NCI-H2107 treated with DMSO at 0.1 percent for 48 hours (cell line): ENCODE results near the gene HFE.

Source experiments
- DNase-seq: peaks from one replicate; lab custom pipeline; 2025; ENCODE audit not compliant: unreplicated experiment; lab: John Stamatoyannopoulos, UW

The HFE gene

DNA sequence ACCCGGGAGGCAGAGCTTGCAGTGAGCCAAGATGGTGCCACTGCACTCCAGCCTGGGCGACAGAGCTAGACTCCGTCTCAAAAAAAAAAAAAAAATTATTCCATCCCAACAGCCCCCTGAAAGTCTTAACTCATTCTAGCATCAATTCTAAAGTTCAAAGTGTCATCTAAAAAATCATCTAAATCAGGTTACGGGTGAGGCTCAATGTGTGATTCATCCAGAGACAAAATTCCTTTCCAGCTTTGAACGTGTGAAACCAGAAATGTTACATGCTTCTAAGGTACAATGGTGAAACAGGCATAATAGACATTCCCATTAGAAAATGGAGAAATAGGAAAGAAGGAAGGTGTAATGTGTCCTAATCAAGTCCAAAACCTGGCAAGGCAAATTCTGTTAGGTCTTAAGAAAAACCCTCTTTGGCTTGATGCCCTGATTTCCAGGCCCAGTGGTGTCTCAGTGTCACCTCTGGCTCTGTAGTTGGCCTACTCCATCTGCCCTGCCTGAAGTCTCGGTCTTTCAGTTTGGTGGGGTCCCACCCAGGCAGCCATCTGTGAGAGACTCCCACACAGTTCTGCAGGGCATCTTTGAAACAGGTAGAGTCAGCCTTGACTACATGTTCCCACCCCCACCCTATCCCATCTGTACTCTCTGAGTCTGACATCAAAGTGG, 43.5 kb downstream of the HFE start:
- no peak for DNase-seq

DNA sequence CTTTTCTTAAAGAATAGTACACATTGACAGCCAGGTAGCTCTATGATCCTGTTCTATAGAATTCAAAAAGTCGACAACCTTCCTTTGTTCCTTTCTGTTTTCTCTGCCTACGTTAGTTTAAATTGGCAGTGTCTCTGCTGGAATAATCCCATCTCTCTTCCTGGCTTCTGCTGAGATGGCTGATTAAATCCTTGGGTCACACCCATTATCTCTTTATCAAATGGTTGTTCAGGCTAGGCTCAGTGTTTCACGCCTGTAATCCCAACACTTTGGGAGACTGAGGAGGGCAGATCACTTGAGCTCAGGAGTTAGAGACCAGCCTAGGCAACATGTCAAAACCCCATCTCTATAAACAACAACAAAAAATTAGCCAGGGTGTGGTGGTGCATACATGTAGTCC, 44.4 kb downstream of the HFE start:
- DNase-seq, result no peak

DNA sequence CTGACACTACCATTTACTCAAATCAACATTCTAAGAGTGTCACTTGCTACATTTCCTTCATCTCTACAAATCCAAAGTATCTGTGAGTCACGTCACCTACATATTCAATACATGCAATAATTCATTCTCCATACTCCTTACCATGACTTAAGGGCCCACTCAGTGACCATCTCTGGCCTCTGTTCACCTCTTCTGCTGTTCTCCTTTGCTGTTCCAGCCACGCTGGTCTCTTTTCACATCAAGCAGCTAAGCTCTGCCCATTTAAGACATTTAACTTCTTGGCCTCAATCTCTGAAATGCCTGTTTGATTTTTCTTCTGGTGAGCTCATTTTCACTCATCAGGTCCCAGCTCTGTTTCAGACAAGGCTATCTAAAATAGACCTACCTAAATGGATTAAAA, 46.5 kb downstream of the HFE start:
- DNase-seq, result no peak

DNA sequence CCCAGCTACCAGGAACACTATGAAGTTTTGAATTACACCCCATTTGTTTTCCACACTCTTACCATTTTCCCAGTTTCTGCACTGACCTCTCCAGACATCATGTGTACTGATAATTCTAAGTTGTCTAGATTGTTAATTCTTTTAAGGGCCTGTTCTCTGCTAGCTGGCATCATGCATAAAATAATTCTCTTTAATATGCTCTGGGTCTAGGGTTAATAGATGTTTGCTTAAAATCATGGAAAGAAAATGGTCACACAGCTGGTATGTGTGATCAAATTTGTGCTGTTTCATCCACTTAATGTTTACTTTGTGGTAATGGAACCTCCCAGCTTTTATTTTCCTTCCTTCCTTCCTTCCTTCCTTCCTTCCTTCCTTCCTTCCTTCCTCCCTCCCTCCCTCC, 49.1 kb downstream of the HFE start:
- no peak for DNase-seq

DNA sequence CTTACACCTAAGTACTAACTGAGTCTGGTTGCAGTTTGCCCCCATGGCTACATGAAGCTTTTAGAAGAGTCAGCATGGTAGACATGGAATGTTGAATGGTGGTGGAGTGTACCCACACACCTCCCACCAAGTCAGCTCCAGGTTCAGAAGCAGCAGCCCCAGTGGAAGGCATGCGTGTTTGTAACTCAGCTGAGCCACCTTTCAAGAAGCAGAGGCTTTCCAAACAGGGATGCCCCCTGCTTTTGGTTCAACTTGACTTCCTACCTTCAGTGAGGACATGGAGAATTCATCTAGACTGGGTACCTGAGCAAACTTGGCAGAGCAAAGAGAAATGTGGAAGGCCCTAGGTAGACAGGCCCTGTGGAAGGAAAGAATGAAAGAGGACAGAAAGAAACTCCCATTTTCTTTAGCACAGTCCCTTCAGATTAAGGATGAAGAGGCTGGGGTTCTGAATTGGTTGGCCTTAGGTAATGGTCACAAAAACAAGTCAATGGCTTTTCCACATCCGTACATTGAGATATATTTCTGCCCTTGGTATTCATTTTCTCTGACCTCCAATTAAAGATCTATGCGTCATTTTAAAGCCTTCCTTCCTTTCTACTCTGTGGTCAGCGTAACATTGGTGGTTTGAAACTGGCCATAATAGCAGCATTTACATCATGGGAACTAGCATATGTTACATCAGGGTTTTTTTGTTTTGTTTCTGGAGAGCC, 53.2 kb downstream of the HFE start:
- no peak for DNase-seq

DNA sequence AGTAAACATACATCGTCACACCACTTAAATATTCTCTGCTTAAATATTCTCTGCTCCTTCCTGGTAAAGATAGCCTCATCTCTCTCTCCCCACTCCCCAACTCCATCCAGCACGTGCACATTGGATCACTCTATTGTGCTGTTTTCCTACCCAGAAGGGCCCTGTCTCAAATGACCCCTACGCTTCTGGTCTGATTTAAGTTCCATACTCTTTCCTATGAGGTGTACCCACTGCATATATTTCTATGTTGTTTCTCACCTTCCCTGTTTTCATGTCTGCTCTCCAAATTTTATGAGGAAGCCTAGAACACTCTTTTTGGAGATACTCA, 53.7 kb downstream of the HFE start:
- no peak for DNase-seq

DNA sequence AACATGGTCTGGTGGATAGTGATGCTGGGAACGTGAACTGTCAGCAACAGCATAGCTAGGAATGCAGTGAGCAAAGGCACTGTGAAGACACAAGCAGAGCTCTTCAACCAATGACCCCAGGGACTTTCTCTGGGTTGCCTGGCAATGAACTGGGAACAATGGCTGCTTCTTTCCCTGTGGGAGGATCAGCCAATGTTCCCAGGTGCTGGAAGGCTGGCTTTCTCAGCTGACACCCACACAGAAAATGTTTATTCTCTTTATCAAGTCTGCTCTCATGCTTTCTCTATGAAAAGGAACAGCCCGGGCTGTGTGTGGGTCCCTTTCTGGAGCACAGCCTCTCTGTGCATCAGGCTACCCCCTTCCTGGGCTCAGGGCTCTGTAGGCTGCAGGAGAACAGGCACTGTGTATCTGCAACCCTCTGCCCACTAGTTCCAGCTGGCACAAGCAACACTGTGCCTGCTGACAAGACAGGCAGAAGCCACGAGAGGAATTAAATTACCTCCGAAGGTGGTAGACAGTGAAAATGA, 54.2 kb downstream of the HFE start:
- peak; percentile 28 for DNase-seq

DNA sequence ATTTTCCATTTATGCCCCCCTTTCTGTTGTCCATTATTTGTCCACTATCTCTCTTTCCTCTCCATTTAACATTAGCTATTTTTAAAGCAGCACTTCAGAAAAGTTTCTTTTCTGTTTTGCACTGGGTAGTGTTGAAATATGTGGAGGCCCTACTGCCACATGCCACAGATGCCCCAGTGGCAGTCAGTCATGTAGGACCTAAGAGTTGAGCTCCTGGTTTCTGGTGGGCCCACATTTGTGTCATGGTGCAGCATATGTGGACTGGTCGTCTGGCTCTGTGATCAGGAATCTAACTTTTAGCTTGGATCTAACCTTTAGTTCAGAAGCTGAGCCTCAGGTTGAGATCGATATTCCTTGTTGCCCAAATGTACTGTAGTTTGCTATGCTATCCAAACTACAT, 54.8 kb downstream of the HFE start:
- DNase-seq, result no peak
